Naive B cell (primary cell): ENCODE results near the gene TCERG1. TPM values are rescaled to one million over a fixed set of nuclear protein-coding genes. Genes with fewer than 3 reads are reported as not detected.
A peak's percentile ranks its signal among the peaks of the same experiment; 100 is the strongest.

Experiments
- ATAC-seq, 2 donors: fragments of 150-1000 bp; cut with Tn5 transposase; 2 replicates each; pipeline ENCODE4 v1.10.0; 2021; ENCODE audit warnings: low read depth in 2 of 2, mild to moderate bottlenecking in 2 of 2, moderate library complexity in 2 of 2
- DNase-seq: peaks from one replicate; pipeline ENCODE4 v3.0.0; 2022
- H3K27ac Mint-ChIP-seq, 6 donors: one replicate each; pipeline ENCODE4 v1.8.0; 2020 to 2022; ENCODE audit warnings: mild to moderate bottlenecking in 6 of 6, mixed read lengths in 6 of 6, moderate library complexity in 5 of 6, inconsistent platforms in 2 of 6
- H3K27me3 Mint-ChIP-seq, 3 donors: one replicate each; pipeline ENCODE4 v1.8.0; 2021 to 2022; ENCODE audit warnings: mixed read lengths in 3 of 3, mild to moderate bottlenecking in 1 of 3
- H3K36me3 Mint-ChIP-seq, 2 donors: one replicate each; pipeline ENCODE4 v1.8.0; 2020 to 2022; ENCODE audit warnings: mixed read lengths in 2 of 2, inconsistent platforms in 1 of 2, mild to moderate bottlenecking in 1 of 2
- H3K4me1 Mint-ChIP-seq, 3 donors: one replicate each; pipeline ENCODE4 v1.8.0; 2020 to 2022; ENCODE audit warnings: mixed read lengths in 3 of 3, inconsistent platforms in 1 of 3, mild to moderate bottlenecking in 1 of 3, moderate library complexity in 1 of 3
- H3K4me3 Mint-ChIP-seq, 8 donors: one replicate each; pipeline ENCODE4 v1.8.0; 2020 to 2022; ENCODE audit warnings: mild to moderate bottlenecking in 8 of 8, mixed read lengths in 8 of 8, moderate library complexity in 8 of 8, inconsistent platforms in 2 of 8
- H3K9me3 Mint-ChIP-seq, 7 donors: one replicate each; pipeline ENCODE4 v1.8.0; 2020 to 2022; ENCODE audit warnings: mixed read lengths in 7 of 7, mild to moderate bottlenecking in 5 of 7, inconsistent platforms in 2 of 7, moderate library complexity in 1 of 7
- polyA plus RNA-seq, 6 donors: library from polyadenylated mRNA; unstranded; fragments of 300-500 nt; fragmentation: Illumina TruSeq; gene quantifications; one replicate each; pipeline ENCODE4 v1.2.3, GENCODE V29; 2021; ENCODE audit warnings: low read depth in 6 of 6

Gene TCERG1
- polyA plus RNA-seq, 6 donors from 2014 or later = 22.0 to 62.2 (median 44.3) TPM

DNA sequence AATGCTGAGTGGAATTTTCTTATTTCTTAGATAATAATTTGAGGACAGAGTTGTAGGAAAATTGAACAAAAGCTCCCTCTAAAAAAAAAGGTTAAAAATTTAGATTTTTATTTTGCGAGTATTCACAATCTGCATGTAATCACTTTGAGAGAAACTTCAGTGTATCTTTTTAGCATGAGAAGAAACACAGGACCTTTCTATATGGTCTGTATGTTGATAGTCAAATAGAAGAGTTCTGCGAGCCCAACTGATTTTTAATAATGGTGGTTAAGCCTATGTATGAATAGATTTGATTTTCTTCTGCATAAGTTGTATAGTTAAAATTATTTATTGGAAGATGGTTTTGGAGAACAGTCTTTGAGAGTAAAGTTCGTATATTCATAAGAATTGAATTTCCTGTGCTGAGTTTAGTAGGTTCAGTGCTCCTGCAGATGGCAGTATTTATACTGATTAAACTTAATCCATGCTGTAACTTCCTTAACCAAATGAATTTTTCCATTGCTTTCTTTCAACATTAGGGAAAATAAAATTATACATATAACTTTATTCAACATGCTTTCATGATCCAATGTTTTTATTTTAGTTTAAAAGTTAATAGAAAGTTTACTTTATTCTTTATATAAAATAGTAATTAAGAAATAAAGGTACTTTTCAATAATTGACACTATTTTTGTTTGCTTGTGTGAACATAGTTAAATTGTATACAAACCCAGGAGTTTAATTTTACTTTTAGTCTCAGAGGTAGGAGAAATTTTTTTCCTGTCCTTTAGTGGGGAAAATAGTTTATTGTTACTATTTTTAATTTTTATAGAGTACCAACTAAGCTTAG, 19.6 kb downstream of the TCERG1 start:
- DNase-seq (no peak), ATAC-seq (no peak)
- peak overlapping the region in 2 of 6 donors; percentile 41 to 44 for H3K27ac Mint-ChIP-seq
- peaks cover 0 to 10% (median 6%) of the 10 kb centered on the region in 3 donors for H3K4me1 Mint-ChIP-seq
- no peaks in the 10 kb centered on the region for H3K27me3 Mint-ChIP-seq
- peaks cover 7 to 36% of the 10 kb centered on the region in 2 donors for H3K36me3 Mint-ChIP-seq
- no peaks in the 10 kb centered on the region for H3K9me3 Mint-ChIP-seq
- H3K4me3 Mint-ChIP-seq = no peak overlapping the region

DNA sequence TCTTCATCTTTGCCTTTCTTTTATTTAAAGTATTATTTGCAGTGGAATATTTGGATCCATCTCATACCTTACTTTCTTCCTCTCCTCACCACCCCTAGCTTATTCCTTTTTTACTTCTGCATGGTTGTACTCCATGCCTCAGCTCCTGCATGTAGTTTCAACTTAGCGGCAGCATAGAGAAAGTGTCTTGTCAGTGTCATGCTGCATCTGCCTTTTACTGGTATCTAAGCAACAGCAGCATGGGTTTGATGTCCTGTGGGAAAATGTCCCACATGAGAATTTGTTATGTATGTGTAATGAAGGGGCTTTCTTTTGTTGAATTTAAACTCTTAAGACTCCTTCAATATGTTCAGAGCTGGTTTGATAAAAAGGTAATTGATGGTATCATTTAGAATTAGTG, 20.6 kb downstream of the TCERG1 start:
- Mint-ChIP-seq H3K4me1 (peaks cover 0 to 10% (median 6%) of the 10 kb centered on the region in 3 donors), H3K36me3 (peaks cover 14 to 46% of the 10 kb centered on the region in 2 donors), H3K27ac (peak overlapping the region in 2 of 6 donors; percentile 23 to 48), H3K27me3 (no peaks in the 10 kb centered on the region), H3K9me3 (no peaks in the 10 kb centered on the region), H3K4me3 (no peak overlapping the region)
- ATAC-seq (no peak), DNase-seq (no peak)

DNA sequence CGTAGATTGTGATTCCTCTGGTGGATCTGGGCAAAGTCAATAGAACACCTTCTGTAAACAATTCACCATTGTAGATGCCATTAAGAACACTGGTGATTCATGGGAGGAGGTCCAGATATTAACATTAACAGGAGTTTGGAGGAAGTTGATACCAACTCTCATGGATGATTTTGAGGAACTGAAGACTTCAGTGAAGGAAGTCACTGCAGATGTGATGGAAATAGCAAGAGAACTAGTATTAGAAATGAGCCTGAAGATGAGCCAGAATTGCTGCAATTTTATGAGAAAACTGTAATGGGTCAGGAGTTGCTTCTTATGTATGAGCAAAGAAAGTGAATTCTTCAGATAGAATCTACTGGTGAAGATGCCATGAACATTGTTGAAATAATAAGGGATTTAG, 26.9 kb downstream of the TCERG1 start:
- H3K4me3 Mint-ChIP-seq = peak overlapping the region in 1 of 8 donors; percentile 30
- H3K27ac Mint-ChIP-seq = peak overlapping the region in 4 of 6 donors; percentile 0 to 39 (median 4)
- ATAC-seq (peak; percentile 21 to 37), DNase-seq (no peak)
- peaks cover 0 to 7% (median 0%) of the 10 kb centered on the region in 7 donors for H3K9me3 Mint-ChIP-seq
- H3K27me3 Mint-ChIP-seq = no peaks in the 10 kb centered on the region
- peaks cover 33 to 51% of the 10 kb centered on the region in 2 donors for H3K36me3 Mint-ChIP-seq
- peaks cover 11 to 15% (median 13%) of the 10 kb centered on the region in 3 donors for H3K4me1 Mint-ChIP-seq

DNA sequence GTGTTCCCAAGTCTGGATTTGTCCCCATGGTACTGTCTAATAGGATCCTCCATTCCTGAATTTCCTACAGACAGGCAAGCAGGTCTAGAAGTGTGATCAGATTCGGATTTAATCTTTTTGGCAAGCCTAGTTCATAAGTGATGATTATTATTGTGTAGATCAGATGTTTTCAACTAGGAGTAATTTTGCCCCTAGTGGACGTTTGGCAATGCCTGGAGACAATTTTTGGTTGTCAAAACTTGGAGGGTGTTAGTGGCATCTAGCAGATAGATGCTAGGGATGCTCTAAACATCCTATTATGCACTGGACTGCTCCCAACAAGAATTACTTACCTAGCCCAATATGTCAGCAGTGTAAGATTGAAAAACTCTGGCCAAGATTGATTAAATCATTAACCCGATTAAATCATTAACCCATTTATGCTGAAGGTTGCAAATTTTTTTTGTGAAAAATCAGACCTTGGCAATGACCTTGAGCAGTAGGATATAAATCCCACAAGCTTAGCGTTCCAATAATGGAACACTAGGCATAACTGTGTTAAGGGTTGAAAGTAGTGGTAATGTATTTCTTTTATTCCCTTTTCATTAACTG, 28.2 kb downstream of the TCERG1 start:
- Mint-ChIP-seq H3K9me3 (peaks cover 0 to 7% (median 0%) of the 10 kb centered on the region in 7 donors), H3K27me3 (no peaks in the 10 kb centered on the region), H3K4me3 (no peak overlapping the region), H3K27ac (peak overlapping the region in 1 of 6 donors; percentile 84), H3K4me1 (peaks cover 11 to 15% (median 13%) of the 10 kb centered on the region in 3 donors), H3K36me3 (peaks cover 33 to 49% of the 10 kb centered on the region in 2 donors)
- DNase-seq (no peak), ATAC-seq (no peak)

DNA sequence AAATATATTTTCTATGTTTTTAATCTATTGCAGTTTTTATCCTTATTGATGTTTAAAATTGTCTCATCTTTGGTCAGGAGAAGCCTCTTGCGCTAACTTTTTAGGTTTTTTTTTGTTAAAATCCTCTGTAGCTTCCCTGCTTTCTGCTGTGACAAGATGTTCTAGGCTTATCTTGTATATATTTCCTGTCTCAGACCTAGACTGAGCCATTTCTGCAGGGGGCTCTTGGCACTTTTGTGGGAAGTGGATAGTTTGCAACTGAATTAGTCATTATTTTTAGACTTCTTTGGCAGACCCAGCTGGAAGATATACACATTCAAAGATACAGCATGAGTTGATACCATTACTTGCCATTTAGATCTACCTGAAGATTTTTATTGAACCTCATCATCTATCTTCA, 28.8 kb downstream of the TCERG1 start:
- Mint-ChIP-seq H3K4me3 (no peak overlapping the region), H3K27ac (no peak overlapping the region), H3K9me3 (peaks cover 0 to 7% (median 0%) of the 10 kb centered on the region in 7 donors), H3K27me3 (no peaks in the 10 kb centered on the region), H3K36me3 (peaks cover 33 to 43% of the 10 kb centered on the region in 2 donors), H3K4me1 (peaks cover 11 to 15% (median 13%) of the 10 kb centered on the region in 3 donors)
- ATAC-seq (no peak), DNase-seq (no peak)

DNA sequence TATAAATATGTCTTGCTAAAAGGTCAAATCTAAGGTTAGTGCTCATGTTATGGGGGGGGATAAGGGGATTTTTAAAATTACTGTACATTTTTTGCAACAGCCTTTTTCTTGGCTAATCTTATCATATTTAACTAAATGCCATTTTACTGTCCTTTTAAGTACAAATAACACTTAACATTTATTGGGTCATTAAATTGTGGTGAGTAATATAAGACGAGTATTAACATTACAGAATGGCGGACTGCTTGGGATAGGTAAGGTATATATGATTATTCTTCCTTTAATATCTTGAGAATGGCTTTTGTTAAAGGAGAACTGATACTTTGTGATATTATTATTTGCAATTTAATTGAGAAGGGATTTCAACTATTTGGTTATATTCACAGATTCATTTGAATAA, 35.6 kb downstream of the TCERG1 start:
- no peak overlapping the region for H3K27ac Mint-ChIP-seq

DNA sequence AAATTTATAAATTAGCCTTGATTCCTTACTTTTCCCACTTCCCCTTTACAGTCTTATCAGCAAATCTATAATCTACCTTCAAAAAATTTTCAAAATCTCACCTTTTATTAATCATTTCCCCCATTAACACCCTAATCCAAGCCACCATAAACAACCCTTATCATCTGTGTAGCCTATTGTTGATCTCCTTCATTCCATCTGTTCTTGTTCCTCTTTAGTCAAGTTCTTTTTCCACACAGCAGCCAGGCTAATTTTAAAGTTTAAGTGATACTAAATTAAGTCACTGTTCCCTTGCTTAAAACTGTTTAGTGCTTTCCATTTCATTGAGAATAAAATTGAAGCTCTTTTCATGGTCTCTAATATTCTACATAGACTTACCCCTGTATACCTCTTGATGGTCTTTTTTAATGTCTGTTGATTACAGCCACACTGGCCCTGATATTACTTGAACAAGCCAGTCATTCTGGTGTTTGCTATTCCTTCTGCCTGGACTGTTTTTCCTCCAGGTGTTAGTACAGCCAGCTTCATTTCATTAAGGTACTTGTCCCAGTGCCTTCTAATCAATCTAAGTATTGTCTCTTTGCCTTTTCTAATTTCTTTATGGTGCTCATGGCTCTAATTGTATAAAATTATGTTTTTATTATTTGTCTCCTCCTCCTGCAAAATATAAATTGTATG, 37.7 kb downstream of the TCERG1 start:
- no peak overlapping the region for H3K4me3 Mint-ChIP-seq
- H3K27ac Mint-ChIP-seq = no peak overlapping the region
- peaks cover 19 to 26% of the 10 kb centered on the region in 2 donors for H3K36me3 Mint-ChIP-seq
- no peak for DNase-seq
- ATAC-seq = no peak
- H3K4me1 Mint-ChIP-seq = peaks cover 0 to 5% (median 0%) of the 10 kb centered on the region in 3 donors
- no peaks in the 10 kb centered on the region for H3K27me3 Mint-ChIP-seq
- no peaks in the 10 kb centered on the region for H3K9me3 Mint-ChIP-seq

More for the DNA sequence above, 35.6 kb downstream of the TCERG1 start:
- peaks cover 11 to 26% of the 10 kb centered on the region in 2 donors for H3K36me3 Mint-ChIP-seq
- peaks cover 0 to under 1% (median 0%) of the 10 kb centered on the region in 3 donors for H3K4me1 Mint-ChIP-seq
- ATAC-seq (no peak), DNase-seq (no peak)
- no peaks in the 10 kb centered on the region for H3K9me3 Mint-ChIP-seq
- no peaks in the 10 kb centered on the region for H3K27me3 Mint-ChIP-seq
- H3K4me3 Mint-ChIP-seq = no peak overlapping the region

DNA sequence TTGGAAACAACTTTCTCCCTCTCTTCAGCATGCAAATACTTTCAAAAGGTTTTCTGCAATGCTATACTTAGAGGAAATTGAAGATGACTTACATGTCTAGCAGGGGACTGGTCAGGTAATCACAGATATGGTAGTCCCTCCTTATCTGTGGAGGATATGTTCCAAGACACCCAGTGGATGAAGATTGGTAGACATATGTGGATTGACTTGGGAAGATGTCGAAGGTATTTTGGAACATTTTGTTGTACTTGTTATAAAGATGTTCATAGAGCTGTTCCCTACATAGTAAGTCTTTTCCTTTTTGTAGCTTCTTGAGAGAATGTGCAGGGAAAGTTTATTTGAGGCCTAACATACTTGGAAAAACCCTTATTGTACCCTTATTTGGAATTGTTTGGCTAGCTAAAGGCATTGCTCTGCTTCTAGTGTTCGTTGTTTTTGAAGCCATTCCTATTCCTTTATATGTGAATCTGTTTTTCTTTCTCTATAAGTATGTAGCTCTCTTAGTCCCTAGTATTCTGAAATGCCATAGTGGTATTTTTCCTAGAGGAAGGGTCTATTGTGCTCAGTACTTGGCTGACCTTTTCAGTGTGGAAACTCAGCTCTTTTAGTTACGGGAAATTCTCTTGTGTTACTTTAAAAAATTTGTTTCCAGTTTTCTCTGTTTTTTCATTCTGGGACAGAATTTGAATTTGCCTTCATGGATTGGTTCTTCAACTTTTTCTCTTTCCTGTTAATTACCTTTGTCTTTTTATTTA, 43.1 kb downstream of the TCERG1 start:
- Mint-ChIP-seq H3K4me1 (peaks cover 0 to 5% (median 0%) of the 10 kb centered on the region in 3 donors), H3K27me3 (no peaks in the 10 kb centered on the region), H3K27ac (peak overlapping the region in 1 of 6 donors; percentile 54), H3K4me3 (no peak overlapping the region), H3K36me3 (peaks cover 9% of the 10 kb centered on the region in 2 donors), H3K9me3 (no peaks in the 10 kb centered on the region)
- DNase-seq (no peak), ATAC-seq (no peak)

DNA sequence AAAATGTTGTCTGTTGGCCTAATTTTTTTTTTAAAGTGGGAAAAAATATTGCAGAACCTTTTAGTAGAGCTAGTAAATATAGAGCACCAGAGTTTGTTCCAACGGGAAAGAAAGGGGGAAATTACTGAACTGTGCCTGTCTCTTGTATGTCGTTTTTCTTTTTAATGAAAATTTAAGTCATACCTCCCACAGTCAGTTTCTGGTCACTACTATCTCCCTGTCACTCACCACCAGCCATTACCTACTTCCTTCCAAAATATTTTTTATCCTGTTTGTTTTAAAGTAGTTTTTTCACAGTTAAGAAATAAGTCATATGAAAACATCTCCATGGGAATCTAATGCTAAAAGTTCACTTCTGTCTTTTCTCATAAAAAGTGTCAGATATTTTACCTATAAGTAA, 47.5 kb downstream of the TCERG1 start:
- H3K9me3 Mint-ChIP-seq = no peaks in the 10 kb centered on the region
- H3K4me1 Mint-ChIP-seq = peaks cover 0 to 6% (median 5%) of the 10 kb centered on the region in 3 donors
- no peak overlapping the region for H3K27ac Mint-ChIP-seq
- DNase-seq = no peak
- no peaks in the 10 kb centered on the region for H3K27me3 Mint-ChIP-seq
- H3K4me3 Mint-ChIP-seq = no peak overlapping the region
- no peak for ATAC-seq
- H3K36me3 Mint-ChIP-seq = peaks cover 16 to 26% of the 10 kb centered on the region in 2 donors

DNA sequence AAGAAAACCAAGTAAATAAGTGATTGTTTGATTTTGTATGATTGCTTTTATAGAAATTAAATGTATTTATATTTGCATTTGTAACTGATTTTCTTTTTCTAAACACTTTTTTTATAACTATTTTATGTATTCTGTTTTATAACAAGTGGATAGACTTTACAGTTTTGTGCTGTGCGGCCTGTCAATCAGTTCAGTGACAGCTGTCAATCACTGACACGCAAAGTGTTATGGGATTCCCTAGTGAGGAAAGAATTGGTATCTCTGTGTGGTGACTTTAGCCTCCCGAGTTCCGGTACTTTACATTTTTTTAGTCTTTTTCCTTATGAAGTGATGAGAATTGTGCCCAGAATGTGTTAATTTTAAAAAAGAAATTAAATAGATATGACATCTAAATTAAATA, 52.5 kb downstream of the TCERG1 start:
- DNase-seq = no peak
- Mint-ChIP-seq H3K9me3 (no peaks in the 10 kb centered on the region), H3K36me3 (peaks cover 30 to 33% of the 10 kb centered on the region in 2 donors), H3K4me3 (no peak overlapping the region), H3K27ac (no peak overlapping the region), H3K4me1 (peaks cover 0 to 6% (median 5%) of the 10 kb centered on the region in 3 donors), H3K27me3 (no peaks in the 10 kb centered on the region)
- no peak for ATAC-seq

DNA sequence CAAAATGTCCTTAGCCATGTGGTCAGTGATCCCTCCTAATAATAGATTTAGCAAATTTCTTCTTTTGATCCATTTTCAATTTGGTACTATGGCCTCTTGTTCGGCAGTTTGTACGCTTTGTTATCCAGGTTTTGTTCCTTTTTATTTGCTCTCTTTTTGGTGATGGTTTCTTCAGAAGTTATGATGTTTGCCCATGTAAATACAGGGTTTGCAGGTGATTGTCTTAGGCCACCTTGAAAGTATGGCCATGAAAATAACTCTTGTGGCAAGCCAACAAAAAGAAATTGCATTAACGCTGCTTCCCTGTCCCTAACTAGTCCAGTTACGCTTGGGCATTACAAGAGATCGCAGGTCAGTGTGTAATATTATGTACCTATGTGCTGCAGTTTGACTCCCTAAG, 60.3 kb downstream of the TCERG1 start:
- H3K36me3 Mint-ChIP-seq = peaks cover 30 to 43% of the 10 kb centered on the region in 2 donors
- no peaks in the 10 kb centered on the region for H3K4me1 Mint-ChIP-seq
- no peak overlapping the region for H3K4me3 Mint-ChIP-seq
- H3K27me3 Mint-ChIP-seq = no peaks in the 10 kb centered on the region
- DNase-seq (no peak), ATAC-seq (no peak)
- H3K27ac Mint-ChIP-seq = no peak overlapping the region
- H3K9me3 Mint-ChIP-seq = no peaks in the 10 kb centered on the region

DNA sequence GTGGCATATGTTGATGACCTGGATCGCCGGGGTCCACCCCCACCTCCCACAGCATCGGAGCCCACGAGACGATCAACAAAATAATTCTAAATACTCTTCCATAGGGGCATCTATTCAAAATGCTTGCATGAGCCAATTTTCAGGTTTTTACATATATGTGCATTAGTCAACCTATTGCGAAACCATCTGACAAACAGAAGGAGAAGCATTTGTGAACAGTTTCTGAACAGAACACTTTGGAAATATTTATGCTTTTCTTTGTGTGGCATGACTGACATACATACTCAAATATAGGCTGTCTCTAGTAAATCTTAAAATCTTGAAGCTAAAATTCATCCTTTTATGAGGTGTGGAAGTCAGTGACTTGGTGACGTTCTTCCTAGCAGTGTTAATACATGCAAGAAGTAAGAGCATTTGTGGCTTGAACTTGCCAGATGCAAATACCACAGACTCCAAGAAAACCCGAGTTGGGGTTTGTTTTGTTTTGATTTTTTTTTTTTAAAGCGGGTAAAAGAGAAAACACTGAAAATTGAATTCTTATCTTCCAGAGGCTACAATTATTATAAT, 63.5 kb downstream of the TCERG1 start:
- Mint-ChIP-seq H3K4me1 (no peaks in the 10 kb centered on the region), H3K27me3 (no peaks in the 10 kb centered on the region), H3K4me3 (no peak overlapping the region), H3K36me3 (peaks cover 12 to 25% of the 10 kb centered on the region in 2 donors), H3K27ac (peak overlapping the region in 2 of 6 donors; percentile 52 to 57), H3K9me3 (no peaks in the 10 kb centered on the region)
- DNase-seq (no peak), ATAC-seq (no peak)

DNA sequence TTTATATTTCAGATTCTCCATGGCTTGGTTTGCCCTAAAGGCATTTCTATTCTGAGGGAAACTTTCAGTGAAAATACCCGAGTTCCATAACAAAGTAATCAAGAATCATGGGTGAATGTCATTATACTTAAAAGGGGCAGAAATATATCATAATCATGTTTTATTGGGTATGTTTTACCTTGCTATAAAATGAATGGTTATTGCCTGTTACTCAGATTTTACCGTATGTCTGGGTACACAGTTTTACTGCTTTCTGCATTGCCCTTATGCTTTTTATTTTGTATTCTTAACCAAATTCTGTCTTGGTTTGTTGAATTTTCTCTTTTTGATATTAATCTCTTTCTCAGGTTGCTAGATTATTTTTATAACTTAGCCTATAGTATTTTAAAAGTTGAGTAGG, 66.3 kb downstream of the TCERG1 start:
- no peak for DNase-seq
- no peak for ATAC-seq
- Mint-ChIP-seq H3K4me3 (no peak overlapping the region), H3K36me3 (peaks cover 4 to 16% of the 10 kb centered on the region in 2 donors), H3K27me3 (no peaks in the 10 kb centered on the region), H3K9me3 (no peaks in the 10 kb centered on the region), H3K27ac (peak overlapping the region in 2 of 6 donors; percentile 7 to 81), H3K4me1 (no peaks in the 10 kb centered on the region)
